Ishikawa (cell line): ENCODE data around the gene HOXA10.

Experiments
- CEBPB ChIP-seq: IDR thresholded peaks from 2 replicates; pipeline ENCODE4 v1.6.1; 2012
- CREB1 ChIP-seq: IDR thresholded peaks from 2 replicates; pipeline ENCODE4 v1.6.1; 2012; ENCODE audit warnings: low read depth
- EP300 ChIP-seq: IDR thresholded peaks from 2 replicates; pipeline ENCODE4 v1.6.1; 2012; ENCODE audit warnings: borderline replicate concordance
- MAX ChIP-seq: IDR thresholded peaks from 2 replicates; pipeline ENCODE4 v1.6.1; 2012
- NFIC ChIP-seq: IDR thresholded peaks from 2 replicates; pipeline ENCODE4 v1.6.1; 2012
- REST ChIP-seq: IDR thresholded peaks from 2 replicates; pipeline ENCODE4 v1.6.1; 2012; ENCODE audit warnings: low read depth, mild to moderate bottlenecking
- TAF1 ChIP-seq: IDR thresholded peaks from 2 replicates; pipeline ENCODE4 v1.6.1; 2012; ENCODE audit warnings: low read depth, mild to moderate bottlenecking
- TEAD4 ChIP-seq: IDR thresholded peaks from 2 replicates; pipeline ENCODE4 v1.6.1; 2012

GRCh38 chr7:27140126-27140857, 33.8 kb downstream of the HOXA10 start:
- TF ChIP-seq EP300 (no peak), REST (no peak), CREB1 (no peak), CEBPB (no peak), TAF1 (no peak), MAX (no peak), NFIC (no peak), TEAD4 (no peak)
